ENCODE measurements around the gene DYNC1I1. TPM values are rescaled to one million over a fixed set of nuclear protein-coding genes. Genes with fewer than 3 reads are reported as not detected.
A peak's percentile ranks its signal among the peaks of the same experiment; 100 is the strongest.
"Not testable (repeated sequence)": the region's sequence is repeated elsewhere in the genome, so short reads cannot be mapped to it uniquely, and the experiment has no call there.

DYNC1I1 gene
- polyA plus RNA-seq, 6 donors from 2014 or later: not detected

GRCh38 chr7:95915731-95916130 lies 143.4 kb downstream of the DYNC1I1 start:
- Mint-ChIP-seq H3K27me3 (peaks cover 6 to 16% (median 8%) of the 10 kb centered on the region in 3 donors), H3K4me1 (peaks cover 0 to 6% (median 0%) of the 10 kb centered on the region in 3 donors), H3K27ac (no peak overlapping the region), H3K4me3 (no peak overlapping the region), H3K9me3 (no peaks in the 10 kb centered on the region), H3K36me3 (no peaks in the 10 kb centered on the region)
- ATAC-seq (ENCODE audit: low read depth in 2 of 2): no peak
- no peak for DNase-seq

GRCh38 chr7:95916573-95917297 lies 144.4 kb downstream of the DYNC1I1 start:
- H3K4me3 Mint-ChIP-seq: no peak overlapping the region
- no peaks in the 10 kb centered on the region for H3K36me3 Mint-ChIP-seq
- peak; percentile 46 for DNase-seq
- H3K4me1 Mint-ChIP-seq: peaks cover 0 to 6% (median 0%) of the 10 kb centered on the region in 3 donors
- H3K27me3 Mint-ChIP-seq: peaks cover 0 to 16% (median 5%) of the 10 kb centered on the region in 3 donors
- ATAC-seq (ENCODE audit: low read depth in 2 of 2): peak in 1 of 2 donors; percentile 53
- no peaks in the 10 kb centered on the region for H3K9me3 Mint-ChIP-seq
- H3K27ac Mint-ChIP-seq: no peak overlapping the region

- Mint-ChIP-seq H3K9me3 (no peaks in the 10 kb centered on the region), H3K27ac (no peak overlapping the region), H3K27me3 (peaks cover 0 to 16% (median 5%) of the 10 kb centered on the region in 3 donors), H3K36me3 (no peaks in the 10 kb centered on the region), H3K4me3 (no peak overlapping the region), H3K4me1 (peaks cover 0 to 6% (median 0%) of the 10 kb centered on the region in 3 donors)
- ATAC-seq (ENCODE audit: low read depth in 2 of 2) (no peak), DNase-seq (no peak)
Observed at GRCh38 chr7:95917634-95918033, 145.3 kb downstream of the DYNC1I1 start.

GRCh38 chr7:95919556-95919955 lies 147.2 kb downstream of the DYNC1I1 start:
- Mint-ChIP-seq H3K27me3 (peaks cover 0 to 11% (median 8%) of the 10 kb centered on the region in 3 donors), H3K4me1 (peaks cover 0 to 6% (median 0%) of the 10 kb centered on the region in 3 donors), H3K9me3 (no peaks in the 10 kb centered on the region), H3K27ac (no peak overlapping the region), H3K4me3 (no peak overlapping the region), H3K36me3 (no peaks in the 10 kb centered on the region)
- no peak for DNase-seq
- no peak for ATAC-seq (ENCODE audit: low read depth in 2 of 2)

GRCh38 chr7:95921543-95921942 lies 149.2 kb downstream of the DYNC1I1 start:
- DNase-seq (no peak), ATAC-seq (ENCODE audit: low read depth in 2 of 2) (no peak)
- no peak overlapping the region for H3K4me3 Mint-ChIP-seq
- H3K4me1 Mint-ChIP-seq: peaks cover 0 to 2% (median 0%) of the 10 kb centered on the region in 3 donors
- H3K36me3 Mint-ChIP-seq: no peaks in the 10 kb centered on the region
- peaks cover 0 to 8% (median 8%) of the 10 kb centered on the region in 3 donors for H3K27me3 Mint-ChIP-seq
- H3K9me3 Mint-ChIP-seq: no peaks in the 10 kb centered on the region
- no peak overlapping the region for H3K27ac Mint-ChIP-seq

GRCh38 chr7:95922191-95922590 lies 149.8 kb downstream of the DYNC1I1 start:
- Mint-ChIP-seq H3K36me3 (no peaks in the 10 kb centered on the region), H3K4me3 (no peak overlapping the region), H3K27ac (no peak overlapping the region), H3K4me1 (no peaks in the 10 kb centered on the region), H3K9me3 (no peaks in the 10 kb centered on the region), H3K27me3 (peaks cover 5 to 8% (median 5%) of the 10 kb centered on the region in 3 donors)
- ATAC-seq (ENCODE audit: low read depth in 2 of 2): no peak
- no peak for DNase-seq

- Mint-ChIP-seq H3K9me3 (no peaks in the 10 kb centered on the region), H3K4me3 (no peak overlapping the region), H3K36me3 (no peaks in the 10 kb centered on the region), H3K4me1 (no peaks in the 10 kb centered on the region), H3K27me3 (peaks cover 0 to 12% (median 5%) of the 10 kb centered on the region in 3 donors), H3K27ac (no peak overlapping the region)
- no peak for DNase-seq
- no peak for ATAC-seq (ENCODE audit: low read depth in 2 of 2)
Observed at GRCh38 chr7:95925236-95925635, 152.9 kb downstream of the DYNC1I1 start.

GRCh38 chr7:95925971-95926370 lies 153.6 kb downstream of the DYNC1I1 start:
- DNase-seq: no peak
- ATAC-seq (ENCODE audit: low read depth in 2 of 2): no peak
- Mint-ChIP-seq H3K4me3 (no peak overlapping the region), H3K9me3 (no peaks in the 10 kb centered on the region), H3K36me3 (no peaks in the 10 kb centered on the region), H3K27me3 (peaks cover 0 to 12% (median 5%) of the 10 kb centered on the region in 3 donors), H3K4me1 (no peaks in the 10 kb centered on the region), H3K27ac (no peak overlapping the region)

- DNase-seq (no peak), ATAC-seq (ENCODE audit: low read depth in 2 of 2) (no peak)
- Mint-ChIP-seq H3K4me3 (no peak overlapping the region), H3K27ac (no peak overlapping the region), H3K9me3 (no peaks in the 10 kb centered on the region), H3K36me3 (no peaks in the 10 kb centered on the region), H3K4me1 (no peaks in the 10 kb centered on the region), H3K27me3 (peaks cover 0 to 15% (median 5%) of the 10 kb centered on the region in 3 donors)
Observed at GRCh38 chr7:95927756-95928155, 155.4 kb downstream of the DYNC1I1 start.

- Mint-ChIP-seq H3K27me3 (peaks cover 0 to 18% (median 5%) of the 10 kb centered on the region in 3 donors), H3K27ac (no peak overlapping the region), H3K9me3 (no peaks in the 10 kb centered on the region), H3K36me3 (no peaks in the 10 kb centered on the region), H3K4me1 (no peaks in the 10 kb centered on the region), H3K4me3 (no peak overlapping the region)
- ATAC-seq (ENCODE audit: low read depth in 2 of 2) (no peak), DNase-seq (no peak)
Observed at GRCh38 chr7:95929710-95930280, 157.4 kb downstream of the DYNC1I1 start.

- Mint-ChIP-seq H3K9me3 (no peaks in the 10 kb centered on the region), H3K4me1 (no peaks in the 10 kb centered on the region), H3K27me3 (peaks cover 0 to 17% (median 5%) of the 10 kb centered on the region in 3 donors), H3K4me3 (no peak overlapping the region), H3K27ac (no peak overlapping the region), H3K36me3 (no peaks in the 10 kb centered on the region)
- no peak for DNase-seq
- no peak for ATAC-seq (ENCODE audit: low read depth in 2 of 2)
Observed at GRCh38 chr7:95931460-95932232, 159.3 kb downstream of the DYNC1I1 start.

- H3K27me3 Mint-ChIP-seq: peaks cover 0 to 13% (median 0%) of the 10 kb centered on the region in 3 donors
- H3K36me3 Mint-ChIP-seq: no peaks in the 10 kb centered on the region
- H3K4me3 Mint-ChIP-seq: no peak overlapping the region
- no peaks in the 10 kb centered on the region for H3K4me1 Mint-ChIP-seq
- peaks cover 0 to 1% (median 0%) of the 10 kb centered on the region in 7 donors for H3K9me3 Mint-ChIP-seq
- H3K27ac Mint-ChIP-seq: no peak overlapping the region
- ATAC-seq (ENCODE audit: low read depth in 2 of 2) (no peak), DNase-seq (no peak)
Observed at GRCh38 chr7:95933618-95934017, 161.3 kb downstream of the DYNC1I1 start.

- not testable (repeated sequence) for H3K27ac Mint-ChIP-seq; ATAC-seq (ENCODE audit: low read depth in 2 of 2); H3K36me3 Mint-ChIP-seq; H3K27me3 Mint-ChIP-seq; H3K4me1 Mint-ChIP-seq; DNase-seq; H3K9me3 Mint-ChIP-seq; H3K4me3 Mint-ChIP-seq
Observed at GRCh38 chr7:95944867-95945266, 172.5 kb downstream of the DYNC1I1 start.

- H3K27me3 Mint-ChIP-seq: no peaks in the 10 kb centered on the region
- H3K9me3 Mint-ChIP-seq: no peaks in the 10 kb centered on the region
- H3K4me3 Mint-ChIP-seq: no peak overlapping the region
- ATAC-seq (ENCODE audit: low read depth in 2 of 2) (no peak), DNase-seq (no peak)
- no peaks in the 10 kb centered on the region for H3K36me3 Mint-ChIP-seq
- no peaks in the 10 kb centered on the region for H3K4me1 Mint-ChIP-seq
- H3K27ac Mint-ChIP-seq: no peak overlapping the region
Observed at GRCh38 chr7:95950698-95951097, 178.3 kb downstream of the DYNC1I1 start.

All from naive B cell (primary cell).